K562 (cell line): ENCODE results near the gene TMA7B. TPM values are rescaled to one million over a fixed set of nuclear protein-coding genes. Genes with fewer than 3 reads are reported as not detected.

Experiments
- CEBPG ChIP-seq, 3 experiments: fragments of 200-800 bp in 1 of 3; sonication (Bioruptor generic) in 1 of 3; sonication (generic) in 1 of 3; formaldehyde crosslinking in 1 of 3; IDR thresholded peaks in 2 of 3; conservative IDR thresholded peaks in 1 of 3; 2 replicates each; pipeline versions ENCODE4 v1.6.1 to v1.8.0; 2016 to 2022; ENCODE audit warnings: missing compliant biosample characterization in 2 of 3, missing genetic modification characterization in 2 of 3, mild to moderate bottlenecking in 1 of 3, missing genetic modification reagents in 1 of 3
- CHAMP1 ChIP-seq: fragments of 450-650 bp; IDR thresholded peaks from 2 replicates; pipeline ENCODE4 v1.6.1; 2016; ENCODE audit warnings: mild to moderate bottlenecking
- HBP1 ChIP-seq: fragments of 450-650 bp; formaldehyde crosslinking; IDR thresholded peaks from 2 replicates; pipeline ENCODE4 v1.4.0; 2022; ENCODE audit warnings: missing genetic modification characterization
- MAFK ChIP-seq: IDR thresholded peaks from 2 replicates; pipeline ENCODE4 v1.6.1; 2011; ENCODE audit warnings: low read length, improper control_type of control experiment
- POLR2H ChIP-seq: IDR thresholded peaks from 2 replicates; pipeline ENCODE4 v1.6.1; 2016; ENCODE audit warnings: missing genetic modification characterization, low read depth, mild to moderate bottlenecking, control low read depth, missing compliant biosample characterization, moderate library complexity
- RBM14 ChIP-seq: fragments of 200-400 bp; formaldehyde crosslinking; IDR thresholded peaks from 2 replicates; pipeline ENCODE4 v1.6.1; 2018; ENCODE audit warnings: low read depth, mild to moderate bottlenecking, low read length, moderate library complexity, borderline replicate concordance; ENCODE audit not compliant: insufficient read depth
- SRSF9 ChIP-seq: fragments of 200-400 bp; formaldehyde crosslinking; IDR thresholded peaks from 2 replicates; pipeline ENCODE4 v1.6.1; 2017; ENCODE audit warnings: low read depth, low read length, borderline replicate concordance
- U2AF2 ChIP-seq: fragments of 200-400 bp; formaldehyde crosslinking; optimal IDR thresholded peaks from 2 replicates; pipeline ENCODE3; 2017; ENCODE audit warnings: low read depth, mild to moderate bottlenecking, low read length
- ZNF134 ChIP-seq: fragments of 250-450 bp; sonication (Bioruptor Pico); conservative IDR thresholded peaks from 2 replicates; pipeline ENCODE4 v1.4.0; 2020
- ZNF668 ChIP-seq: fragments of 250-450 bp; sonication (Bioruptor Pico); IDR thresholded peaks from 2 replicates; pipeline ENCODE4 v1.8.0; 2022; ENCODE audit warnings: mild to moderate bottlenecking, inconsistent platforms
- polyA plus RNA-seq, 8 experiments: library from polyadenylated mRNA; depleted of rRNA in 4 of 8; stranded (reverse) in 5 of 8; unstranded in 3 of 8; fragments of >200 nt; fragmentation: Nextera tagmentation in 2 of 8; fragmentation: Illumina TruSeq in 1 of 8; extraction: Ambion mirVana in 2 of 8; extraction: Trizol in 1 of 8; gene quantifications; 2 replicates each; pipeline versions ENCODE4 v1.2.1 to v1.2.3, GENCODE V29; 2011 to 2014; ENCODE audit warnings: inconsistent platforms in 1 of 8, missing spikeins in 1 of 8
- total RNA-seq, 7 experiments: library from RNA; depleted of rRNA in 6 of 7; stranded (reverse); fragments of >200 nt in 6 of 7; fragmentation: Illumina TruSeq in 2 of 7; extraction: Trizol in 2 of 7; gene quantifications; 2 replicates each; pipeline versions ENCODE4 v1.2.1 to v1.2.3, GENCODE V29; 2011 to 2021; ENCODE audit warnings: low replicate concordance in 1 of 7
- TF ChIP-seq, protein P1 (sequence below), 2 experiments: fragments of 450-650 bp; formaldehyde crosslinking in 1 of 2; IDR thresholded peaks; 2 replicates each; pipeline versions ENCODE4 v1.4.0 to v1.6.1; 2014 to 2020; ENCODE audit warnings: mild to moderate bottlenecking in 2 of 2, borderline replicate concordance in 1 of 2, low read depth in 1 of 2
- TF ChIP-seq, protein P2 (sequence below): fragments of 250-450 bp; sonication (Bioruptor Pico); IDR thresholded peaks from 2 replicates; pipeline ENCODE4 v1.5.0; 2021

TMA7B gene
- total and polyA plus RNA-seq, 9 of the 15 experiments (the other 6 are each of a cell fraction or from before 2014, with no cell fraction given), result 5.6 to 14.2 (median 11.8) TPM

- TF ChIP-seq RBM14, result no peak
- no peak for TF ChIP-seq ZNF134
- no peak for TF ChIP-seq CHAMP1
- no peak for TF ChIP-seq CEBPG (CRISPR knock-in tag; IDR thresholded peaks at IDR 0.05)
- TF ChIP-seq CEBPG (tag; conservative IDR thresholded peaks at IDR 0.05 in 1 of 2, IDR thresholded peaks at IDR 0.05 in 1 of 2), result peak; percentile 25 to 29; a peak in 1 of 4 replicates
- TF ChIP-seq, protein P1, sequence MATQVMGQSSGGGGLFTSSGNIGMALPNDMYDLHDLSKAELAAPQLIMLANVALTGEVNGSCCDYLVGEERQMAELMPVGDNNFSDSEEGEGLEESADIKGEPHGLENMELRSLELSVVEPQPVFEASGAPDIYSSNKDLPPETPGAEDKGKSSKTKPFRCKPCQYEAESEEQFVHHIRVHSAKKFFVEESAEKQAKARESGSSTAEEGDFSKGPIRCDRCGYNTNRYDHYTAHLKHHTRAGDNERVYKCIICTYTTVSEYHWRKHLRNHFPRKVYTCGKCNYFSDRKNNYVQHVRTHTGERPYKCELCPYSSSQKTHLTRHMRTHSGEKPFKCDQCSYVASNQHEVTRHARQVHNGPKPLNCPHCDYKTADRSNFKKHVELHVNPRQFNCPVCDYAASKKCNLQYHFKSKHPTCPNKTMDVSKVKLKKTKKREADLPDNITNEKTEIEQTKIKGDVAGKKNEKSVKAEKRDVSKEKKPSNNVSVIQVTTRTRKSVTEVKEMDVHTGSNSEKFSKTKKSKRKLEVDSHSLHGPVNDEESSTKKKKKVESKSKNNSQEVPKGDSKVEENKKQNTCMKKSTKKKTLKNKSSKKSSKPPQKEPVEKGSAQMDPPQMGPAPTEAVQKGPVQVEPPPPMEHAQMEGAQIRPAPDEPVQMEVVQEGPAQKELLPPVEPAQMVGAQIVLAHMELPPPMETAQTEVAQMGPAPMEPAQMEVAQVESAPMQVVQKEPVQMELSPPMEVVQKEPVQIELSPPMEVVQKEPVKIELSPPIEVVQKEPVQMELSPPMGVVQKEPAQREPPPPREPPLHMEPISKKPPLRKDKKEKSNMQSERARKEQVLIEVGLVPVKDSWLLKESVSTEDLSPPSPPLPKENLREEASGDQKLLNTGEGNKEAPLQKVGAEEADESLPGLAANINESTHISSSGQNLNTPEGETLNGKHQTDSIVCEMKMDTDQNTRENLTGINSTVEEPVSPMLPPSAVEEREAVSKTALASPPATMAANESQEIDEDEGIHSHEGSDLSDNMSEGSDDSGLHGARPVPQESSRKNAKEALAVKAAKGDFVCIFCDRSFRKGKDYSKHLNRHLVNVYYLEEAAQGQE (IDR thresholded peaks at IDR 0.05; ENCODE audit: borderline replicate concordance), result no peak
- TF ChIP-seq, protein P1 (CRISPR knock-in tag; IDR thresholded peaks at IDR 0.05; ENCODE audit: low read depth), result no peak
- no peak for TF ChIP-seq MAFK
- no peak for TF ChIP-seq U2AF2
- TF ChIP-seq, protein P2, sequence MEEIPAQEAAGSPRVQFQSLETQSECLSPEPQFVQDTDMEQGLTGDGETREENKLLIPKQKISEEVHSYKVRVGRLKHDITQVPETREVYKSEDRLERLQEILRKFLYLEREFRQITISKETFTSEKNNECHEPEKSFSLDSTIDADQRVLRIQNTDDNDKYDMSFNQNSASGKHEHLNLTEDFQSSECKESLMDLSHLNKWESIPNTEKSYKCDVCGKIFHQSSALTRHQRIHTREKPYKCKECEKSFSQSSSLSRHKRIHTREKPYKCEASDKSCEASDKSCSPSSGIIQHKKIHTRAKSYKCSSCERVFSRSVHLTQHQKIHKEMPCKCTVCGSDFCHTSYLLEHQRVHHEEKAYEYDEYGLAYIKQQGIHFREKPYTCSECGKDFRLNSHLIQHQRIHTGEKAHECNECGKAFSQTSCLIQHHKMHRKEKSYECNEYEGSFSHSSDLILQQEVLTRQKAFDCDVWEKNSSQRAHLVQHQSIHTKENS (CRISPR knock-in tag), result no peak
- no peak for TF ChIP-seq POLR2H (tag)
- no peak for TF ChIP-seq ZNF668
- TF ChIP-seq SRSF9, result no peak
- no peak for TF ChIP-seq HBP1 (CRISPR knock-in tag)
Observed at GRCh38 chr22:39942439-39943230, 17.6 kb upstream of the TMA7B start (continued).
